SH-SY5Y (cell line): ENCODE measurements around the gene GAB2.

Source experiments
- GATA2 ChIP-seq: IDR thresholded peaks from 2 replicates; pipeline ENCODE4 v1.6.1; 2011; ENCODE audit warnings: mild to moderate bottlenecking, low read depth, low read length
- GATA3 ChIP-seq: IDR thresholded peaks from 2 replicates; pipeline ENCODE4 v1.6.1; 2011; ENCODE audit warnings: low read depth, mild to moderate bottlenecking, low read length, moderate library complexity

Gene GAB2, protein sequence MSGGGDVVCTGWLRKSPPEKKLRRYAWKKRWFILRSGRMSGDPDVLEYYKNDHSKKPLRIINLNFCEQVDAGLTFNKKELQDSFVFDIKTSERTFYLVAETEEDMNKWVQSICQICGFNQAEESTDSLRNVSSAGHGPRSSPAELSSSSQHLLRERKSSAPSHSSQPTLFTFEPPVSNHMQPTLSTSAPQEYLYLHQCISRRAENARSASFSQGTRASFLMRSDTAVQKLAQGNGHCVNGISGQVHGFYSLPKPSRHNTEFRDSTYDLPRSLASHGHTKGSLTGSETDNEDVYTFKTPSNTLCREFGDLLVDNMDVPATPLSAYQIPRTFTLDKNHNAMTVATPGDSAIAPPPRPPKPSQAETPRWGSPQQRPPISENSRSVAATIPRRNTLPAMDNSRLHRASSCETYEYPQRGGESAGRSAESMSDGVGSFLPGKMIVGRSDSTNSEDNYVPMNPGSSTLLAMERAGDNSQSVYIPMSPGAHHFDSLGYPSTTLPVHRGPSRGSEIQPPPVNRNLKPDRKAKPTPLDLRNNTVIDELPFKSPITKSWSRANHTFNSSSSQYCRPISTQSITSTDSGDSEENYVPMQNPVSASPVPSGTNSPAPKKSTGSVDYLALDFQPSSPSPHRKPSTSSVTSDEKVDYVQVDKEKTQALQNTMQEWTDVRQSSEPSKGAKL

GRCh38 chr11:78417175-78417887, at the start of gene GAB2:
Gene GAB2, minus strand, starts transcription at chr11:78417820. Its CDS starts 100 bp downstream, at chr11:78417720.
- TF ChIP-seq GATA2 (no peak), GATA3 (no peak)

- TF ChIP-seq GATA3 (no peak), GATA2 (no peak)
Measured at GRCh38 chr11:78467370-78467769, 49.8 kb upstream of the GAB2 start.

- no peak for TF ChIP-seq GATA3
- no peak for TF ChIP-seq GATA2
Measured at GRCh38 chr11:78465169-78465942, 47.7 kb upstream of the GAB2 start.

- TF ChIP-seq GATA3 (no peak), GATA2 (no peak)
Measured at GRCh38 chr11:78460471-78460870, 42.9 kb upstream of the GAB2 start.

GRCh38 chr11:78459738-78460137, 42.1 kb upstream of the GAB2 start:
- TF ChIP-seq GATA2 = no peak
- no peak for TF ChIP-seq GATA3

- TF ChIP-seq GATA3 (no peak), GATA2 (no peak)
Measured at GRCh38 chr11:78457448-78457847, 39.8 kb upstream of the GAB2 start.

DNA sequence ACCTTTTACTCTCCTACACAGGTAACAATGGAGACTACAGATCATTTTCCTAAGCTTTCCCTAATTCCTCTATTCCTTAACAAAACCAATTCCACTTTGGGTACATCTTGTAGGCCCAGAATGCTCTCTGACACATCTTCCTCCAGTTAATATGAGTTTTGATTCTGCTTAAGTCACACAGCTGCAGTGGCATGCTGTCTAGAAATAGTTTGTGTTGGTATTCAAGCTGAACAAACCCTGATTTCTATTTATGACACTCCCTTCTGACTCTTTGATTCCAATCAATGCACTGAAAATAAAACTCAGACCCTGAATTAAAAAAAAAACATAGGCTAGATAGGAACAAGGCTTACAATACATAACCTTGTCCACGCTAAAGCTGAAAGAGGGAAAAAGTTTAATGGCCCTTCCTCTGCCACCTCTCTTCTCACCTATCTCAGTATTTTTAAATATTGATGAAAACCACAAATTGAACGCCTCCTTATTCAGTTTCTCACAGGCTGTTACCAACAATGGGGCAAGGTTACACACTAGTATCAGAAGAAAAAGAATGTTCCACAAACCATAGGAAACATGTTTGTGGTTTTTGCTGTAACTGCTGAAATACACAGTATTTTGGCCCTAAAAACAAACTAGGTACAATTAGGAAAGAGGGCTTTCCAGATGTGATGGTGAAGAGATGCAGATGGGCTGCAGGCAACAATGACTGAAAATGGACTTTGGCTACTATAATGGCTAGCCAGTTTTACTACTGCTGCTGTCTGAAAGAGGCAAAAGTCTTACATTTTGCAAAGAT, 35.7 kb upstream of the GAB2 start:
- no peak for TF ChIP-seq GATA2
- no peak for TF ChIP-seq GATA3

GRCh38 chr11:78451371-78452150, 33.9 kb upstream of the GAB2 start:
- TF ChIP-seq GATA2 (no peak), GATA3 (no peak)

DNA sequence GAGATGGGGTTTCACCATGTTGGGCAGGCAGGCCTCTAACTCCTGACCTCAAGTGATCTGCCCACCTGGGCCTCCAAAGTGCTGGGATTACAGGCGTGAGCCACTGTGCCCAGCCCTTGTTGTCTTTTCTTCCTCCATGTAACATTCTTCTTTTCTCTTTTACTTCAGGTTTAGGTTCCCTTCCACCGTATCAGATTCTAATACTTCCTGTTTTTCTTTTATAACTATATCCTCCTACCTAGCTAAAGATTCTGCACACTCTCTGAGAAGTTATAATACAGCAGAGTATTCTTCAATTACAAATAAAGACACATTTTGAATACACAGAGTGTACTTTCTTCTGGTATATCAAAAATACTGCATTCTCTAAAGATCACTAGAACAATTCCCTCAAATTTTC, 33.2 kb upstream of the GAB2 start:
- TF ChIP-seq GATA2 (no peak), GATA3 (no peak)

- TF ChIP-seq GATA2 = no peak
- no peak for TF ChIP-seq GATA3
Measured at GRCh38 chr11:78449866-78450265, 32.2 kb upstream of the GAB2 start.

DNA sequence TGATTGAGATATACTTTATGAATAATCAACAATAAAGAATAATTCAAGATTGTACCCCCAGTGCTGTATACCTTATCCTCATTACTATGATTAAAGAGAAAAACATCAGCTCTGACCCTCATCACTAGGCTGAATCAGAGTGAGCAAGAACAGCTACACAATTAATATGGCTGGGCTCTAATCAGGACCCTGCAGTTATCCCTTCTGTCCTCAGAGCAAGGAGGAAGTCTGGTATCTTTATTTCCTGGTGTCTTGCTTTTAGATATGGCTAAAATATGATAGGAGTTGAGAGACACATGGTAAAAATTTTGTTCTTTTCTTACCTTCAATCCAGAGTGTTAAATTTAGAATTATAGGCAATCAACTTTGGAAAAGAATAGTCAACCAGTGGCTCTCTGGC, 28.6 kb upstream of the GAB2 start:
- TF ChIP-seq GATA2 (no peak), GATA3 (no peak)

- no peak for TF ChIP-seq GATA3
- TF ChIP-seq GATA2 = no peak
Measured at GRCh38 chr11:78444726-78445125, 27.1 kb upstream of the GAB2 start.
